ENCODE results near the gene SLC12A8. TPM values are rescaled to one million over a fixed set of nuclear protein-coding genes. Genes with fewer than 3 reads are reported as not detected.

SLC12A8 gene
- total RNA-seq, 6 experiments from 2014 or later = 8.5 to 23.4 (median 20.3) TPM

- no peaks in the 10 kb centered on the region for H3K36me3 ChIP-seq
- no peaks in the 10 kb centered on the region for H3K9me3 ChIP-seq
- H3K4me1 ChIP-seq = no peaks in the 10 kb centered on the region
- H3K4me3 ChIP-seq = no peak overlapping the region
- no peak for DNase-seq
- H3K27ac ChIP-seq = no peak overlapping the region
- no peak for TF ChIP-seq POLR2A (IDR thresholded peaks at IDR 0.05)
- TF ChIP-seq CTCF (IDR thresholded peaks at IDR 0.05) = no peak
- no peaks in the 10 kb centered on the region for H3K27me3 ChIP-seq
- no peak for ATAC-seq
- intact Hi-C loops (cut with DNase I) = no loop called here
- WGBS (ENCODE audit: insufficient coverage, low coverage, low lambda C conversion rate, missing lambda C conversion rate) = 97% methylated on average over 5 of the region's 13 CpGs
Measured at GRCh38 chr3:125177746-125178145, 34.8 kb downstream of the SLC12A8 start.

GRCh38 chr3:125175295-125176078 lies 37.1 kb downstream of the SLC12A8 start:
- H3K4me3 ChIP-seq = no peak overlapping the region
- no peaks in the 10 kb centered on the region for H3K36me3 ChIP-seq

GRCh38 chr3:125172346-125172745 lies 40.2 kb downstream of the SLC12A8 start:
- no peak for TF ChIP-seq CTCF (IDR thresholded peaks at IDR 0.05)
- TF ChIP-seq POLR2A (IDR thresholded peaks at IDR 0.05) = no peak
- Histone ChIP-seq H3K36me3 (no peaks in the 10 kb centered on the region), H3K4me1 (no peaks in the 10 kb centered on the region), H3K9me3 (no peaks in the 10 kb centered on the region), H3K27me3 (no peaks in the 10 kb centered on the region), H3K27ac (no peak overlapping the region), H3K4me3 (no peak overlapping the region)
- no peak for DNase-seq
- no peak for ATAC-seq
- intact Hi-C loops (cut with DNase I) = no loop called here
- WGBS (ENCODE audit: insufficient coverage, low coverage, low lambda C conversion rate, missing lambda C conversion rate) = 77% methylated on average over 2 of the region's 2 CpGs

More at GRCh38 chr3:125175295-125176078, 37.1 kb downstream of the SLC12A8 start:
- H3K4me1 ChIP-seq = no peaks in the 10 kb centered on the region
- intact Hi-C loops (cut with DNase I) = no loop called here
- TF ChIP-seq CTCF (IDR thresholded peaks at IDR 0.05) (no peak), POLR2A (IDR thresholded peaks at IDR 0.05) (no peak)
- no peak overlapping the region for H3K27ac ChIP-seq
- ATAC-seq = no peak
- no peaks in the 10 kb centered on the region for H3K9me3 ChIP-seq
- DNase-seq = no peak
- no peaks in the 10 kb centered on the region for H3K27me3 ChIP-seq
- 89% methylated on average over 6 of the region's 7 CpGs for WGBS (ENCODE audit: insufficient coverage, low coverage, low lambda C conversion rate, missing lambda C conversion rate)

- Histone ChIP-seq H3K27me3 (no peaks in the 10 kb centered on the region), H3K36me3 (no peaks in the 10 kb centered on the region), H3K4me3 (no peak overlapping the region), H3K4me1 (no peaks in the 10 kb centered on the region), H3K27ac (no peak overlapping the region), H3K9me3 (no peaks in the 10 kb centered on the region)
- 80% methylated on average over 2 of the region's 4 CpGs for WGBS (ENCODE audit: insufficient coverage, low coverage, low lambda C conversion rate, missing lambda C conversion rate)
- intact Hi-C loops (cut with DNase I) = no loop called here
- DNase-seq (no peak), ATAC-seq (no peak)
- TF ChIP-seq CTCF (IDR thresholded peaks at IDR 0.05) = no peak
- TF ChIP-seq POLR2A (IDR thresholded peaks at IDR 0.05) = no peak
Measured at GRCh38 chr3:125168711-125169393, 43.7 kb downstream of the SLC12A8 start.

Data from right lobe of liver (tissue), 6 donors.